ENCODE results near the gene PCSK5.
A peak's percentile ranks its signal among the peaks of the same experiment; 100 is the strongest.

PCSK5 gene

DNA sequence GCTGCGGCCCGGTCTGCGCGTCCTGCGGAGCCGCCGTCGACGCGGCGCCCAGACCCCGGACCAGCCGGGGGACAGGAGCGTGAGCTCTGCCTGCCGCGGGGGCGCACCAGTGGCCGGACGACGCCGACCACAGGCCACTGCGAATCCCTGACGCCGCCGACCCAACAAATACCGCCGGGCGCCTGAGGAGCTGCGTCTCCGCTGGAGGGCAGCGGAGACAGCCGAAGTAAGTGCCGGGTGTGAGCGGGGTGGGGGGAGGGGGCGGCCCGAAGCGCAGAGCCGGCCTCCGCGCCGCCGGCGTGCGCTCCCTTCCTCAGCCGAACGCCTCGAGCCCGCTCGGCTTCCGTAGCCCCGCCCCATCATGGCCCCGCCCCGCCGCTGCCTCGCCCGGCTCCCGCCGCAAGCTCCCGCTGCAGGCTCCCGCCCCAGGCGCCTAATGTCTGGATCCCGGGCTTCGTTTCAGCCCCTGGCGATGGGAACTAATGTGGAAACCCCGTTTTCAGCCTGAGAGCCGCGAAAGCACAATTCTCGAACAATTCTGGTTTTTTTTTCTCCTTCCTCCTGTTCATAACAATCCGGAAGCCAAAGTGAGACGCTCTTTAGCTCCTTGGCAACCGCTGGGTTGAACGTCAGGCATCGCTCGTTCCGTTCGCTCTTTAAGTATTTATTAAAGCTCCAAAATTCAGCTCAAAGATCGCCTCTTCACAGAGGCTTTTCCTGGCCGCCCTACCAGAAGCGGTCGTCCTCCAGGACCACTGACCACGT, 503.9 kb downstream of the PCSK5 start, which contains the start of gene RFK:
TSS of gene RFK (minus strand) at position 232 of the 765 bp plus-strand sequence. CDS start 255 bp downstream, outside the sequence.
- DNase-seq (ENCODE audit: low read depth in 2 of 2): peak; percentile 82 to 84

- DNase-seq (ENCODE audit: low read depth in 2 of 2): no peak
Observed at GRCh38 chr9:76394960-76395252, 504.4 kb downstream of the PCSK5 start.

DNA sequence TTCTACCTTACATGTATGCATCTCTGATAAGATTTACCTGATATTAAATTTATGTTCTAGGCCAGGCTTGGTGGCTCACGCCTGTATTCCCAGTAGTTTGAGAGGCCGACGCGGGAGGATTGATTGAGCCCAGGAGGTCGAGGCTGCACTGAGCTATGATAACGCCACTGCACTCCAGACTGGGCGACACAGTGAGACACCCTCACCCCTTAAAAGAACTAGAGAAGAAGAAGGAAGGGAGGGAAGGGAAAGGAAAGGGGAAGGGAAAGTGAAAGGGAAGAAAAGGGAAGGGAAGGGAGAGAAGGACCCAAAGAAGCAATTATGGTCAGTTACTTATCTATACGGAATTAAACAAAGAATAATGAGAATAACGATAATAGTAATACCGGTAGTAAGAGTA, 504.9 kb downstream of the PCSK5 start:
- DNase-seq (ENCODE audit: low read depth in 2 of 2): no peak

DNA sequence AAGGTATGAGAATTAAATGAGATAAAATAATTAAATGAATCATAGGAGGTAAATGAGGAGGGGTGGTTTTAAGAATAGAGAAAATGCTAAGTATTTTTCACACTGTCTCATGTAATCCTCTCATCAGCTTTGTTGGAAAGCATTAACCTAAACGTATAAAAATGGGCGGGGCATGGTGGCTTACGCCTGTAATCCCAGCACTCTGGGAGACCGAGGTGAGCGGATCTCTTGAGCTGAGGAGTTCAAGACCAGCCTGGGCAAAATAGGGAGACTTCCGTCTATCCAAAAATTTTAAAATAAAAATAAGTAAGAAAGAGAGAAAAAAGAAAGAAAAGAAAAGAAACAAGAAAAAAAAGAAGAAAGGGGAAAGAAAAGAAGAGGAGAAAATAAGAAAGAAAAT, 505.7 kb downstream of the PCSK5 start:
- DNase-seq (ENCODE audit: low read depth in 2 of 2): no peak

DNA sequence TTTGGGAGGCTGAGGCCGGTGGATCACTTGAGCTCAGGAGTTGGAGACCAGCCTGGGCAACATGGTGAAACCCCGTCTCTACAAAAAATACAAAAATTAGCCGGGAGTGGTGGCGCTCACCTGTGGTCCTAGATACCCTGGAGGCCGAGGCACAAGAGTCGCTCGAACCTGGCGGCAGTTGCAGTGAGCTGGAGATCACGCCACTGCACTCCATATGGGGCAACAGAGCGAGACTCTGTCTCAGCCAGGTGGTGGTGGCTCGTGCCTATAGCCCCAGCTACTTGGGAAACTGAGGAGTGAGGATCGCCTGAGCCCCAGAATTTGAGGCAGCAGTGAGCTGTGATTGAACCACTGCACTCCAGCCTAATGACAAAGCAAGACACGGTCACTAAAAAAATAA, 506.1 kb downstream of the PCSK5 start:
- no peak for DNase-seq (ENCODE audit: low read depth in 2 of 2)

GRCh38 chr9:76399856-76400255, 509.4 kb downstream of the PCSK5 start:
- DNase-seq (ENCODE audit: low read depth in 2 of 2): no peak

DNA sequence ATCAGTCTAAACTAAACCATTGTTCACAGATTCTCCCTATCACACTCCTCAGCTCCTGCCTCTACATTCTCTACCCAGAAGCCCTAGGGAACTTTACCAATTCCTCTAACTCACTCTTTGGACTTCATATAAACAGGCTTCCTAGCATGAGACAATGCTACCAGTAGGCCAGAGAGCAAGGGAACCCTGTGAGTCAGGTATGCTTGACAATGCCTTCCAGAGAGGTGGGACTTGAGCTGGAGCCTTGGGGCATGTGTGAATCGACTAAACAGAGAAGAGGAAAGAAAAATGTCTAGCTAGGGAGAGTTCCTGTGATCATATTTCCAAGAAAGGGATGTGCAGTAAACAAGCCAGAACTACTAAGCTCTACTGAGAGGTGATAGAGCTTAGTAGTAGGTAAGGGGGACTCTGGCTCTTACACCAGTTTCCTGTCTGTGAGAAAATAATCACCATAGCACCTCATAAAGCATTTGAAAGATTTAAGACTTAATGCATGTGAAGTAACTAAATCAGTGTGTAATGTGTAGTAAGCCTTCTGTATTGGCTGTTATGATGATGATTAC, 510.1 kb downstream of the PCSK5 start:
- no peak for DNase-seq (ENCODE audit: low read depth in 2 of 2)

DNA sequence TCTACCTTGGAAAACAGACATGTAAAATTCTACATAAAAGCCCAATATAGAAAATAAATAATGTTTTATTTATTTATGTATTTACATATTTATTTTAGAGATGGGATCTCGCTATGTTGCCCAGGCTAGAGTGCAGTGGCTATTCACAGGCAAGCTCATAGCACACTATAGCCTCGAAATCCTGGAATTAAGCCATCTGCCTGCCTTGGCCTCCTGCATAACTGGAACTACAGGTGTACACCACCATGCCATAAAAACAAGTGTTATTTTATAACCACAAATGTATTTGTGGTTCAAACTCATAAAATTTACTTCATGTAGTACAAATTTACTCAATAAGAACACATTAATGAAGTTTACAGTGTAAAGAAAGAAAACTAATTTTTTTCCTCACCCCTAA, 510.7 kb downstream of the PCSK5 start:
- no peak for DNase-seq (ENCODE audit: low read depth in 2 of 2)

- DNase-seq (ENCODE audit: low read depth in 2 of 2): no peak
Observed at GRCh38 chr9:76401580-76402354, 511.3 kb downstream of the PCSK5 start.

DNA sequence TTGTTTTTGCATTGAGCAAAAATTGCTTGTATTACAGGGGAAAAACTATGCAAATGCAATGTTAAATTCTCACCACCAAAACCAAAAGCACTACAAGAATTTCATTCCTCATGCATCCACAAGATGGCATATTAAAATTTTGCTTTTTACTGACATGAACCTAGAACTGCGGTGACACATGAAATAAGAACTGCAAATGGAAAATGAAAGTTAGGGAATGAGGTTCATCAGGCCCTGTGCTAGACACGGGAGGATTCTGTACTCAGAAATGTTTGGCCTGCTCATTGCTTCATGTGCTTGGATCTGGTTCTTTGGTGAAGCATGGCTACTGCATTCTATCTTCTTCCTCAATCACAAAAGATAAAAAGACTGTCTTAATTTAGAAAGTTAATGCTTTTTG, 512.9 kb downstream of the PCSK5 start:
- DNase-seq (ENCODE audit: low read depth in 2 of 2): peak; percentile 66 to 69

DNA sequence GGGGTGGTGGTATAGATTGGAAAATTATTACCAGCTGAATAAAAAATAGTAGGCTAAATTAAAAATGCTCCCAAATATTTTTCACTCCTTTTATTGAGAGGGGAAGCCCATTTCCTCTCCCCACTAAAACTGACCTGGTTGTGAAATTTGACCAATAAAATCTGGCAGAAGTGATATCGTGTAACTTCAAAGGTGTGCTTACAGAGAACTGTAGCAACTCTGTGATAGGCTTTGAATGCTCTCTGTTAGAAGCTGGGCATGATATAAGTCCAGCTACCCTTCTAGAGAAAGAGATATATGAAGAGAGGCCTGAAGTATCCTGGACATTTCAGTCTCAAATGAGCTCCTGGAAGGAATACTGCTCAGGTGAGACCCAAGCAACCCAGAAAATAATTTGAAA, 513.9 kb downstream of the PCSK5 start:
- no peak for DNase-seq (ENCODE audit: low read depth in 2 of 2)

DNA sequence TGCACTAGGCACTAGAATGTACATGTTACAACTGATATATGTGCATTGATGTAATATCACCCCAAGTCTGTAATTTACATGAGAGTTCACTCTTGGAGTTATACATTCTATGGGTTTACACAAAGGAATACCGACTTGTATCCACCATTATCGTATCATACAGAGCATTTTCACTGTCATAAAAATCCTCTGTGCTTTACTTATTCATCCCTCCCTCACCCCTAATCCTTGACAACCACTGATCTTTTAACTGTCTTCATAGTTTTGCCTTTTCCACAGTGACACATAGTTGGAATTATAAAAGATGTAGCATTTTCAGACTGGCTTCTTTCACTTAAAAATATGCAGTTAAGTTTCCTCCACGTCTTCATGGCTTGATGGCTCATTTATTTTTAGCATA, 514.9 kb downstream of the PCSK5 start:
- DNase-seq (ENCODE audit: low read depth in 2 of 2): no peak

DNA sequence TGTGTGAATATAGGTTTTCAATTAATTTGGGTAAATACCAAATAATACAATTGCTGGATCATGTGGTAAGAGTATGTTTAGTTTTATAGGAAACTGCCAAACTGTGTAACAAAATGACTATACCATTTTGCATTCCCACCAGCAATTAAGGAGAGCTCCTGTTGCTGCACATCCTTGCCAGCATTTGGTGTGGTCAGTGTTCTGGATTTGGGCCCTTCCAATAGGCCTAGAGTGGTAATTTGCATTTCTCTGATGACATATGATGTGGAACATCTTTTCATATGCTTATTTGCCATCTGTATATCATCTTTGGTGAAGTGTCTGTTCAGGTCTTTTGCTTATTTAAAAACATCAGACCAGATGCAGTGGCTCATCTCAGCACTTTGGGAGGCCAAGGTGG, 515.4 kb downstream of the PCSK5 start:
- DNase-seq (ENCODE audit: low read depth in 2 of 2): no peak

Data from fibroblast of skin of left biceps (primary cell).